Pons (tissue), 1 donor: ENCODE measurements around the gene HSD17B8.
"Not testable (repeated sequence)": the region's sequence is repeated elsewhere in the genome, so short reads cannot be mapped to it uniquely, and the experiment has no call there.

Experiments
- DNase-seq: peaks from one replicate; pipeline ENCODE4 v3.0.0-alpha.2; 2016; ENCODE audit warnings: low spot score

HSD17B8 gene

DNA sequence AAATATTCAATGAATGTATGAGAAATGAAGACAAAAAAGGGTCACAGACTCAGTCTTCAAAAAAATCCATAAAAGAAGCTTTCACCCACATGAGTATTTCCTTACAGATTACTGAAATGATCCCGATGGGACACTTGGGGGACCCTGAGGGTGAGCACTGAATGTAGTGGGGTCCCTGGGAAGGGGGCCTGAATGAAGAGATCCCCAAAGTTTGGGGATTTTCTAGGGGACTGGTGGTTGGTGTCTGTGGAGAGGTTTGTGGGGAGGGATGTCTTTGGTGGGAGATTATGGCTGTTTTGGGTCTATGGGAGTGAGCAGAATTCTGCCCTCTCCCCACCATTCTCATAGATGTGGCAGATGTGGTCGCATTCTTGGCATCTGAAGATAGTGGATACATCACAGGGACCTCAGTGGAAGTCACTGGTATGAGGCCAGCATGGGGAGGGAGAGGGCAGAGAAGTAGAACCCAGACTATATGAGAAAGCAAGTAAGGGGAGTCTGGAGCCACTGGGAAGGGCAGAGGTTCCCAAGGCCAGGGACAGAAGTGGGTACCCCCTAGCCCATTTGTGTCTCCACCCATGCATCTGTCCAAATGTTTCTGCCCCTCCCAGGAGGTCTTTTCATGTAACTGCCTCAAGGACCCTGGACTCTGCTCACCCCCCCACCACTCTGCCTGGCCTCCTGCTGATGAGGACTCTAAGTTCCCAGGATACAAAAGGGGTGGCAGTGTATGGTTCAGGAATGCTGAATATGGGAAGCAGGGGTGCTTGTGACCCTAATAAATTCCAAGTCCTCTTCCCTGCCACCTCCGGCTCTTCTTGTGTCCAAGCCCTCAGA lies 1.8 kb downstream of the HSD17B8 start:
- DNase-seq: no peak

DNA sequence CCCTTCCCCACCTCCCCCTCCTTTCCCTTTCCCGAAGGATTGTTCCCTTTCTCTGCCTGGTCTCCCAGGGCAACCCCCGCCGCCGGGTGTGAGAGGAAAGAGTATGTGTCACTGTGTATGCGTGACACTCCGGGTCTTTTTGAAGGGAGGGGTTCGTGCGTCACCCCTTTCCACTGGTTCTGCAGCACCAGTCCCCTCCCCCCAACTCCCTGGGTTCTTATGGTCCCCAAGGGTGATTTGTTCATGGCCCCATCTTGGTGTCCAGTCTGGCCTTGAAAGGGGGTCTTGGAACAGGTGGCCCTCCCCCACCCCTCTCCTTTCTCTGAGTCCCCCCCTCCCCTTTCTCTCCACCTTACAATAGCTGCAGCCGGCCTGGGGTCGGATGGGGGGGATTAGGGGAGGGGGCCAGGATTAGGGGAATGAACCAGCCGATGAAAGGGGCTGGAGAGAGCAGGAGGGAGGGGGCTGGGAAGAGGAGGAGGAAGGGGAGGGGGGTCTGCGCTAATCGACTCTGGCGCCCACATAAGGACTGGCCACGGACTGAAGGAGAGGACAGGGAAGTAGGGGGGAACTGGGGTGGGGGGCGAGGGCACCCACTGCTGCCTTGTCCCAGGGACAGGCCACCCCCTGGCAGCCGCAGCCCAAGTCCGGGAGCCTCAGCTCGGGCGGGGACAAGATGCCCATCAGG lies 2.6 kb downstream of the HSD17B8 start:
- DNase-seq: no peak

DNA sequence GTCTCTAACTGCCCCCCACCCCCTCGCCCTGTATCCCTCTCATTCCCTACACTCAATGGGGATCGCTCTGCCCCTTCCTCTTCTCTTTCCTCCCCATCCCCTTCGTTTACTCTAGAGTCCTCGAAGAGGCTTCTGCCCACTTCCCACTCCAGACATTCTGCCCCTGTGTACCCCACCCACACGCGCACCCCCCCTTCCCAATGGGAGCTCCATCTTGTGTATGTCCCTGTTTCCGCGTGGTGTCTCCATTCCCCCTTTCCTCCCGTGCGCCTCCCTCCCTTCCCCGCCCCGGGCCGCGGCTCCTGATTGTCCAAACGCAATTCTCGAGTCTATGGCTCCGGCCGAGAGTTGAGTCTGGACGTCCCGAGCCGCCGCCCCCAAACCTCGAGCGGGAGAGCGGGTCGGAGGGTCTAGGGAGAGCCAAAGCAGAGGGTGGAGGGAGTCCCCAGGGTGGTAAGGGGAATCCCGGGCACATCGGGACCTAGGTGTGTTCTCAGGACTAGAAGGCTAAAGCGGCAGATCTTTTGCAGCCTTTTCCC lies 3.2 kb downstream of the HSD17B8 start:
- DNase-seq: no peak

DNA sequence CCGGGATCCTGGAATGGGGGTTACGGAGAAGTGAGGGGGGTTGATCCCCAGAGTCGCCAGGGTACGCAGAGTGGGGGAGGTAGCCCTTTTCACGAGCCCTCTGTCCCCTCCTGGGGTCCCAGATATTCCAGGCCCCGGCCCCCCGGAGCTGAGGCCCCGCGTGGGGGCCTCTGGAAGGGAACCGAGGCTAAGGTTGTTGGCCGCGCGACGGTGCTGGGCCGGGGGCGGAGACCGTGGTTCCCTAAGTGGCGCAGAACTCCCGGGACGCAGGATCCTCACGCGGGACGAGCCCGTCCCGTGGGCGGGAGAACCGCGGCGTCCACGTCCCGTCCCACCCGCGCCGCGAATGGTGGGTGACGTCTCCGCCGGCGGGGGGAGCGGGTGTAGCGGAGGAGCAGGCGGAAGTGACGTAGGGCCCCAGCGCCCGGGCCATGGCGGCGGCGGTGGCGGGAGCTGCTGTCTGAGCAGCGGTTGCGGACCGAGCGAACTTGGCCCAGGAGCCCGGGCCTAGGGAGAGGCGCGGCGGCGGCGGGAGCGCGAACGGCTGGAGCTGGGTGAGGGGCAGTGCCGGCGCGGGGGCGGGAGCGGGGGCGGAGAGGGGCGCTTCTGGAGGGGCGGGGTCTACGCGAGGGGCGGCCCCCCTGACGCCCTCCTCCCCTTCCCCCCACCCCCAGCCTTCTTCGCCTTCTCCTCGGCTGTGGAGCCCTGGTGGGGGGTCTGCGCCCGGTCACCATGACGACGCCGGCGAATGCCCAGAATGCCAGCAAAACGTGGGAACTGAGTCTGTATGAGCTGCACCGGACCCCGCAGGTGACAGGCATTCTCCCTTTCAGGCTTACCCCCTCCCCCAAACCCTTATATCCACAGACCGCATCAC lies 3.9 kb downstream of the HSD17B8 start, which contains the start of gene RING1:
Gene RING1 (plus strand): TSS at position 410 of the 877 bp plus-strand sequence. CDS start 323 bp downstream, at position 733.
- DNase-seq: peak; percentile 78

DNA sequence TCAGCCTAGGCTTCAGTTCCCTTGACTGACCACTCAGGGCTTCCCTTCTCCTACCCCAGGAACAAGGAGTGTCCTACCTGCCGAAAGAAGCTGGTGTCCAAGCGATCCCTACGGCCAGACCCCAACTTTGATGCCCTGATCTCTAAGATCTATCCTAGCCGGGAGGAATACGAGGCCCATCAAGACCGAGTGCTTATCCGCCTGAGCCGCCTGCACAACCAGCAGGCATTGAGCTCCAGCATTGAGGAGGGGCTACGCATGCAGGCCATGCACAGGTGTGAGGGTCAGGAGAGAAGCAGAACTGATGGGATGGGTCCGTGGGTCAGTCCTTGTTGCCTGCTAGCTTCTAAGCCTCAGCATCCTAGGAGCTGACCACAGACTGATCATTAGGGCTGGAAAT lies 5.4 kb downstream of the HSD17B8 start:
- DNase-seq: no peak

DNA sequence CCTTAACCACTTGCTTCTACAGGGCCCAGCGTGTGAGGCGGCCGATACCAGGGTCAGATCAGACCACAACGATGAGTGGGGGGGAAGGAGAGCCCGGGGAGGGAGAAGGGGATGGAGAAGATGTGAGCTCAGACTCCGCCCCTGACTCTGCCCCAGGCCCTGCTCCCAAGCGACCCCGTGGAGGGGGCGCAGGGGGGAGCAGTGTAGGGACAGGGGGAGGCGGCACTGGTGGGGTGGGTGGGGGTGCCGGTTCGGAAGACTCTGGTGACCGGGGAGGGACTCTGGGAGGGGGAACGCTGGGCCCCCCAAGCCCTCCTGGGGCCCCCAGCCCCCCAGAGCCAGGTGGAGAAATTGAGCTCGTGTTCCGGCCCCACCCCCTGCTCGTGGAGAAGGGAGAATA lies 6.7 kb downstream of the HSD17B8 start:
- no peak for DNase-seq

DNA sequence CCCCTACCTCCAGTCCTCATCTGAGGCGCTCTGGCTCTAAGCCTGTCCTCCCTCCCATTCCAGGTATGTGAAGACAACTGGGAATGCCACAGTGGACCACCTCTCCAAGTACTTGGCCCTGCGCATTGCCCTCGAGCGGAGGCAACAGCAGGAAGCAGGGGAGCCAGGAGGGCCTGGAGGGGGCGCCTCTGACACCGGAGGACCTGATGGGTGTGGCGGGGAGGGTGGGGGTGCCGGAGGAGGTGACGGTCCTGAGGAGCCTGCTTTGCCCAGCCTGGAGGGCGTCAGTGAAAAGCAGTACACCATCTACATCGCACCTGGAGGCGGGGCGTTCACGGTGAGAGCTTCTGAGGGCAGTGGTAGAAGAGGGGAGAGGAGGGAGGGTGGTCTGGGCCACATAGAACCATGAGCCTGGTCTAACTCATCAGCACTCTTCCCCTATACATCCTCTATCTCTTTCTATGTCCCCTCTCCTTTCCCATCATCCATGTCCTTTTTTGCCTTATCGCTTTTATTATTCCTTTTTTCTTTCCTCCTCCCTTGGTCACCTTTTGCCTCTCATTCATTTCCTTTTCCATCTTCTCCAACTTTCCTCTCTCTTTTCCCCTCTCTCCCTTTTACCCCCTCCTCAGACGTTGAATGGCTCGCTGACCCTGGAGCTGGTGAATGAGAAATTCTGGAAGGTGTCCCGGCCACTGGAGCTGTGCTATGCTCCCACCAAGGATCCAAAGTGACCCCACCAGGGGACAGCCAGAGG lies 7.4 kb downstream of the HSD17B8 start:
- DNase-seq: no peak

DNA sequence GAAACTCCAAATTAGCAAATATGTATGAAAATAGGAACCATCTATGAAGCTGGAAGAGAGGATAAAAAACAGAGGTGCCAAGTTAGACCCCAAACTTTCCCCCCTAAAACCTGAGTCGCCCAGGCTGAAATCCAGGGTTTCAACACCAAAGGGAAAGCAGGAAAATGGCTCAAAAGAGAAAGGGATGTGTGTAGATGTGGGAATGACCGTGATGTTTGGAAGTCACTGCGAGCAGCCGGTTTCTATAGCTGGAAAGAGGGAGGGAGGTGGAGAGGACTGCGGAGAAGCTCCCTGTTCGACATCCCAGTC lies 8.4 kb downstream of the HSD17B8 start:
- no peak for DNase-seq

DNA sequence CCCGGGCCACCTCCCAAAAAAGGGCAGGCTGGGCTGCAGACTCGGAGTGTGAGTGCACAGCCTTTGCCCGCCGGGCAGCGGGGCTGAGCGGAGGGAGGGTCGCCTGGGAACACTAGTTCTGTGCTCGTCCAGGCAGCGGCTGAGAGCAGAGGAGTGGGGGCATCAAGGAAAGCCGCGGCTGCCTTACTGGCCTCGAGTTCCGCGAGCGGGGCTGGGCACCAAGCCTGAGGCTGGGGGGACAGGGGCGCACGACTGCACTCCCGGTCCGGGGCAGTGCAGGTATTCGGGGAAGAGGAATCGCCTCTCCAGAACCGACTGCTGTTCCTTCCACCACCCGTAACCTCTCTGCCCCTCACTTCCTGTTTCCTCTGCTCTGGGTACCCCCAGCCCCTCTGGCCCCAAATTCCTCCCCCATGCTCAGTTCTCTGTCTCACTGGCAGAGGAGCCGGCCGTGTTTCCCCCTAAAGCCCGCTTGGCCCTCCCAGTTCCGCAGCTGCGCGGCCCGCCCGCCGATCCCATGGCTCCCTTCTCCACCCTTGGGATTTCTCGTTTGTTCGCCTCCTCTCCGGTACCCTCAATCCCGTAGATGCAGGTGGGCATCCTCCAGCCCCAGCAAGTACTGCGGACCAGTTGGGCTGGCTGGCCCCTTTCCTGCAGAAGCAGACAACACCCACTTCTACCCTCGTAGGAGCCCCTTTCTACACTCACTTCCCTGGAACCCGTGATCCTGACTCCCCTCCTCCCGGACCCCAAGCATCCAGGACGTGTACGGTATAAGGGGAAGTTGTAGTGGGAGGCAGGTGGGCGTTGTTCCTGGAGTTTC lies 8.9 kb downstream of the HSD17B8 start:
- DNase-seq: no peak

DNA sequence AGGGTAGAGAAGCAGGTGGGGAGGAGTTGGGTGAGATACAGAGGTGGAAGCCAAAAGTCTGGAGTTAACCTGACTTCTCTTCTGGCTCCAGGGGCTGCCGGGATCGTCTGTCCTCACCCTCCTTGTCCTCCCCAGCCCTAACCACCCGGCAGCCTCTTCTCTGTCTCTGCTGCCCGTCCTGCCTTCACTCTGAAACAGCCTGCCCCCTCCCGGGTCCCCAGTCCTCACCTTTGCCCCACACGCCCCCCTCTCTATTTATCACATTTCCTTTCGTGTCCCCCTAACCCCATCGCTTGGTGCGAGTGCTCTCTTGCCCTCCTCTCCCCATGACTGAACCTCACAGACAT lies 9.5 kb downstream of the HSD17B8 start:
- no peak for DNase-seq

DNA sequence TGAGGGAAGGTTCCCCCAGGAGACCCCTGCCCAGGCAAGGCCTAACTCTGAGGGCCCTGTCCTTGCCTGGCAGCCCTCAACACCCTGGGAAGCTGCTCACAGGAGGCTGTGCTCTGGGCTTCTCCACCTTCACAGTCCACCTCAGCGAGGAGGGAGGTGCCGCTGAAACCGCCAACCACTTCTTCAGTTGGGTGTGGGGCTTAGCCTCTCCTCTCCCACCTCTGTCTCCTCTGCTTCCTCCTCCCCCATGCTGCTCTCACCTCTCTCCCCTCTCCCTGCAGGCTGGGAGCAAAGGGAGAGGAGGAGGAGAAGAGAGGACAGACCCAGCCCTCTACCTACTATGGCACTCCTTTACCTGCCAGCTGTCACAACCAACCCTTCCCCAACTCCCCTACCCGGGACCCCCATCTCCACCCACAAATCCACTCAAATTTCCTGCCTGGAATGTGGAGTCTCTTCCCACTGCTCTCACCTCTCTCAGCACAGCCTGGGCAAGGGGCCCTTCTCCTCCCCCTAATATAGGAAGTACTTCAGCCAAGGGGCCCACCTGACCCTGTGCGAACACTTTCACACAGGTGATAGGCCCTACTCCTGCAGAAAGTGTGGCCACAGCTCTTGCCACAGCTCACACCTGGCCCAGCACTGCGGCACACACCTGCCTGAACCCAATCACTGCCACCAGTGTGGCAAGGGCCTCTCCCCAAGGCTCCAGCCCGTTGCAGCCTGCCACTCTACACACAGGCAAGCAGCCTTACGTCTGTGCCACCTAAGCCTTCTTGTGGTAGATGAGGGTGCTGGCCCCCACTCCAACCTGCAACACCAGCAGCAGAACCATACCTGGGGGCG lies 11.0 kb downstream of the HSD17B8 start:
- DNase-seq: no peak

DNA sequence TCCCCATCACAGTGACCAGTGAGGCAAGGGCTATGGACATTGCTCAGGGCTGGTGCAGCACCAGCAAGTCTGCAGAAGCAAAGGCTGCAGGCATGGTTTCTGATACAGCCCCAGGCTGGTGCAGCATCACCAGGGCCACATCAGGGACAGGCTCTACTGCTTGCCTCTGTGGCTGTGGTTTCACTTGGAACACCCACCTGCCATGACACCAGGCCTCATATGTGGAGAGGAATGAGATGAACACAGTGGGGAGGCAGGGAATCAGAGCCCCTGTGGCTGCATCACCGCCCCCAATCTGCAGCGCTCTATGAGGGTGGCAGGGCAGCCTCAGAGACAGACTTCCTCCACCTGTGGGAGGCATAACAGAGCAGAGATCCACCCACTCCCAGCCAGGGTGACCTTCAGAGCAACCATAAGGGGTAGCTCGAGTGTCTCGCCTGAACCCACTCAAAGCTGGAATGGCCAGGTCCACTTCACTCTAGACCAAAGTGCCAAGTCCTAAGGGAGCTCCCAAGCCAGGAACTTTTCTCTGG lies 11.7 kb downstream of the HSD17B8 start:
- no peak for DNase-seq

DNA sequence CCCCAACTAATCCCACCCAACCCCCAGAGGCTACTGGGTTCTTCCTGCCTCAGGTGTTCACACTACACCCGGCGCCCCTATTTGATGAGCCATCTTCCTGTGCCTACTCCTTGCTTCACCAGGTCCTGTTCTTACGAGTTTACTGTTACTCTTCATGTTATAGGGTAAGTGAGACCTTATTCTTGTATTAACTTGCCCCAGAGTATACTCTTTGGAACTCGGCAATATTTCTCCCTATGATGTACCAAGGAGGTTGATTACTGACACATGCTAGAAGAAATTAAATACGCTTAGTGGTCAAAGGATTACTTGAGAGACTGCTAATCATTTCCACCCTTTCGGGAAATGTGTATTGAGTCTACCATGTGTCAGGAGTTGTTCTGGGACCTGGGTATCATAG lies 12.8 kb downstream of the HSD17B8 start:
- no peak for DNase-seq

DNA sequence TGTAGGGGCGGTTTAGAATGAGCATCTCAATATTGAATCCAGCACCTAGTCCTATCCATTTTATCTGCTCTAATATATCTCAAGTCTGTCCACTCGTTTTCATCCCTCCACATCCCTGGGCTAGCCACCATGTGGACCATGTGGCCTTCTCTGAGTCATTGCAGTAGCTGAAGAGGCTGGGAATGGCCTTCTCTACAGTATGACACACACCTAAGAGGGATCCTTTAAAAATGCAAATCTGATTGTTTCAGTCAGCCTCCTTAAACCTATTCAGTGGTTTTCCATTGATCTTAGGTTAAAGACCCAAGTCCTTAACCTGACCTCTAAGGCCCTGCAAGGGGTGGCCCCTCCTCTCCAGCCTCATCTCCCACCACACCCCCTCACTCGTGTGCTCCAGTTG lies 13.2 kb downstream of the HSD17B8 start:
- no peak for DNase-seq

DNA sequence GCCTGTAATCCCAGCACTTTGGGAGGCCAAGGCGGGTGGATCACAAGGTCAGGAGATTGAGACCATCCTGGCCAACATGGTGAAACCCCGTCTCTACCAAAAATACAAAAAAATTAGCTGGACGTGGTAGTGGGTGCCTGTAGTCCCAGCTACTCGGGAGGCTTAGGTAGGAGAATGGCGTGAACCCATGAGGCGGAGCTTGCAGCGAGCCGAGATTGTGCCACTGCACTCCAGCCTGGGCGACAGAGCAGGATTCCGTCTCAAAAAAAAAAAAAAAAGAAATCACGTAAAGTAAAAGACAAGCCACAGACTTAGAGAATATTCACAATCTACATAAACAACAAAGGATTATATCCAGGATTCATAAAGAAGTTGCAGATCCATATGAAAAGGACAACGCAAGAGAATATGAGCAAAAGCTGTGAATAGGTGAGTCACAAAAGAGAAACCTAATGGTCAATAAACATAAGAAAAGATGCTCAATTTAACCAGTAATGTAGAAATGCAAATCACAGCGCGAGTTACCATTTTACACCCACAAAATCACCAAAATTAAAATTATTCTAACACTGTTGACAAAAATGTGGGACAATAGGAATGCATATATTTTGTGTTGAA lies 22.2 kb downstream of the HSD17B8 start:
- DNase-seq: not testable (repeated sequence)

DNA sequence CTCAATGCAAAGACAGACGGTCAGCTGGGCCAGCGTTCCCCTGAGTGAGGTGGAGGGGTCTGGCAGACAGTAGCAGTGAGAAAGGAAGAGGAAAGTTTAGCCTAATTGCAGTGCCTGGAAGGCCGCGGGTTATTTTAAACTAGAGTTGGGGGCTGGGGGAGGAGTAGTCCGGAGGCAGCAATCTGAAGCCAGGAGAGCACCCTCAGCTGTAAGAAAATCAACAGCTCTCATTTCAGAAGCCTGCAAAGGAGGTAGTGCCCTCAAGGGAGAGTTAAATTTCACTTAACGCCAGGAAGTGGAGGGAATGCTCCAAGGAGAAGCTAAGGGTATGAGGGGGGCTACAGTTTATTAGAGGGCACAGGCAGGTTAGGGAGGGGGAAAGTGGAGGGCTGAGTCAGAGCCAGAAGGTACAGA lies 30.8 kb downstream of the HSD17B8 start:
- no peak for DNase-seq

DNA sequence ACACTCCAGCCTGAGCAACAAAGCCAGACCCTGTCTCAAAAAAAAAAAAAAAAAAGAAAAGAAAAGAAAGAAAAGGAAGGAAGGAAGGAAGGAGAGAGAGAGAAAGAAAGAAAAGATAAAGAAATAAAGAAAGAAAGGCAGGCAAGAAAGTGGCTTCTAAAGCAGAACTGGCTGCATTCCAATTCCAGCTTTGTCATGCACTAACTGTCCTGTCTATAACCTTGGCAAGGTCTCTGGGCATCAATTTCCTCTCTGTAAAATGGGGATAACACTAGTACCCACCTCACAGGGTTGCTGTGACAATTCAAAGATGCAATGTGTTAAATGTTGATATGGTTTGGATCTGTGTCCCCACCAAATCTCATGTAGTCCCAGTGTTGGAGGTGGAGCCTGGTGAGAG lies 31.9 kb downstream of the HSD17B8 start:
- no peak for DNase-seq

DNA sequence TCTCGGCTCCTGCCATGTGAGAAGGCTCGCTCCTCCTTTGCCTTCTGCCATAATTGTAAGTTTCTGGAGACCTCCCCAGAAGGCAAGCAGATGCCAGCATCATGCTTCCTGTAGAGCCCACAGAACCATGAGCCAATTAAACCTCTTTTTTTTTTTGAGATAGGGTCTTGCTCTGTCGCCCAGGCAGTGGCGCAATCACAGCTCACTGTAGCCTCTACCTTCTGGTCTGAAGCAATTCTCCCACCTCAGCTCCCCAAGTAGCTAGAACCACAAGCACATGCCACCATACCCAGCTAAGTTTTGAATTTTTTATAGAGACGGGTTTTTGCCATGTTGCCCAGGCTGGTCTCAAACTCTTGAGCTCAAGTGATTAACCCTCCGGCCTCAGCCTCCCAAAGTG lies 32.4 kb downstream of the HSD17B8 start:
- DNase-seq: no peak

DNA sequence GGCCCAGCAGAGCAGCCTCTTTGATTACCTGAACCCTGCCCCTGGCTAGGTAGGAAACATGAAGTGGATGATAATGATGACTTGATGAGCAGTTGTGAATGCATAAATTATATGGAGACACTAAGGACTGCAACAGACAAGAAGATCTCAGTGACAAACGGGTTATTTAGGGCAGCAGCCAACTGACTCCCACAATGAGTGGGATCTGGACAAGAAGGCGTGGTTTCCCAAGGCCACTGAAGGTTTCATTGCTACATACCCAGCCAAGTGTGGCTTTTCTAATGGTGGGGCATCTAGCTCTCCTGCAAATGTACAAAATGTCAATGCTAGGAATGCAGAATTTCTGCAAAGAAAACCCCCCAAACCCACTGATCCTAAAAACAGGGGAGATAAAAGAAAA lies 33.3 kb downstream of the HSD17B8 start:
- DNase-seq: no peak
